GM06990 (cell line): Measurements from ENCODE around the gene LANCL3.

Experiments
- DNase-seq: peaks from one replicate; pipeline ENCODE4 v3.0.0-alpha.2; 2011; ENCODE audit not compliant: insufficient read length; ENCODE audit errors: extremely low read depth
- H3K27me3 ChIP-seq: replicated peaks from 2 replicates; pipeline ENCODE4 v1.6.0; 2011; ENCODE audit warnings: low read length; ENCODE audit not compliant: control insufficient read depth, insufficient read depth
- H3K36me3 ChIP-seq: 2 replicates; pipeline ENCODE4 v1.5.1; 2011; ENCODE audit warnings: low read length; ENCODE audit not compliant: control insufficient read depth, insufficient read depth
- H3K4me3 ChIP-seq: replicated peaks from 2 replicates; pipeline ENCODE4 v1.5.1; 2011; ENCODE audit warnings: low read depth, mild to moderate bottlenecking, control low read depth, low read length
- TF ChIP-seq, protein P1 (sequence below): IDR thresholded peaks from 2 replicates; pipeline ENCODE4 v1.5.1; 2011; ENCODE audit warnings: low read length, control low read depth, mild to moderate bottlenecking, inconsistent platforms; ENCODE audit not compliant: insufficient read depth, poor library complexity, severe bottlenecking

LANCL3 gene

DNA sequence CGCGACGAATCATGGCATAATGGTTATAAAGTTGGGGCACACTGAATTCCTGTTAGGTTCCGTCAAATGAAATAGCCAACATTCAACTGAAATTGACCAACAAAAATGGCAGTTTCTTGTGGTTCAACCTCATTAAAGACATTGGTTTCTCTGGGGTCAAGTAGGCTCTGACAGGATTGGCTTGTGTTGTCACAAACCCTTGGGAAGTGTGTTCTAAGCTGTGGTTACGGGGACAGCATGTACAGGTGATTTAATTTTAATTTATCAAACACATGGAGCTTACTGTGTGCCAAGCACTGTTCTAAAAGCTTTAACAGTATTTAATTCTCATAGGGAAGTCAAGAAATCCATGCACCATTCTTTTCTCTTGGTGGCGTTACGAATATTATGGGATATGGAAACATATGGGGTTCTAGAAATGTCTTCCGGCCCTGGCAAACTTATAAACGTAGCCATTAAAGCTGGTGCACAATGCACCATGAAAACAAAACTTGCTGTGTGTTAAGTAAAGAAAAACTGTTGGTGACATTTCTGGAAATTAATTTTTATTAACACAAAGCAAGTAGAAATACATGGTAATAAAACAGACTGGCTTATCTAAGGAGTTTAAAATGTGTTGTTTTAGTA, 115.0 kb downstream of the LANCL3 start:
- no peaks in the 10 kb centered on the region for H3K36me3 ChIP-seq
- TF ChIP-seq, protein P1, sequence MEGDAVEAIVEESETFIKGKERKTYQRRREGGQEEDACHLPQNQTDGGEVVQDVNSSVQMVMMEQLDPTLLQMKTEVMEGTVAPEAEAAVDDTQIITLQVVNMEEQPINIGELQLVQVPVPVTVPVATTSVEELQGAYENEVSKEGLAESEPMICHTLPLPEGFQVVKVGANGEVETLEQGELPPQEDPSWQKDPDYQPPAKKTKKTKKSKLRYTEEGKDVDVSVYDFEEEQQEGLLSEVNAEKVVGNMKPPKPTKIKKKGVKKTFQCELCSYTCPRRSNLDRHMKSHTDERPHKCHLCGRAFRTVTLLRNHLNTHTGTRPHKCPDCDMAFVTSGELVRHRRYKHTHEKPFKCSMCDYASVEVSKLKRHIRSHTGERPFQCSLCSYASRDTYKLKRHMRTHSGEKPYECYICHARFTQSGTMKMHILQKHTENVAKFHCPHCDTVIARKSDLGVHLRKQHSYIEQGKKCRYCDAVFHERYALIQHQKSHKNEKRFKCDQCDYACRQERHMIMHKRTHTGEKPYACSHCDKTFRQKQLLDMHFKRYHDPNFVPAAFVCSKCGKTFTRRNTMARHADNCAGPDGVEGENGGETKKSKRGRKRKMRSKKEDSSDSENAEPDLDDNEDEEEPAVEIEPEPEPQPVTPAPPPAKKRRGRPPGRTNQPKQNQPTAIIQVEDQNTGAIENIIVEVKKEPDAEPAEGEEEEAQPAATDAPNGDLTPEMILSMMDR, result no peak
- no peaks in the 10 kb centered on the region for H3K27me3 ChIP-seq
- DNase-seq, result no peak
- 0 out of 2 replicates have a peak overlapping the region, but pooled peaks have one; percentile 40 for H3K4me3 ChIP-seq

DNA sequence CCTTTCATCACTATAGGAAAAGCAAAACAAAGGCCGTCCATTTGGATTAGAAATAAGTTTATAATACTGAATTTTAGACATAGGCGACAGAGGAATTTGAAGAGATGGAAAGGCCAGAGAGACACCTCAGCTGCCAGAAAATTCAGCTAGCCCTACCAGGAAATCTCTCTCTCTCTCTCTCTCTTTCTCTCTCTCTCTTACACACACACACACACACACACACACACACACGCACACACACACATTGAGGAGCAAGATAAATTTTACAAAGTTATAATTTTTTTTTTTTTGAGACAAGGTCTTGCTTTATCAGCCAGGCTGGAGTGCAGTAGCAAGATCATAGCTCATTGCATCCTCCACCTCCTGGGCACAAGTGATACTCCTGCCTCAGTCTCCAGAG, 115.5 kb downstream of the LANCL3 start:
- Histone ChIP-seq H3K27me3 (no peaks in the 10 kb centered on the region), H3K36me3 (no peaks in the 10 kb centered on the region), H3K4me3 (no peak overlapping the region)
- DNase-seq, result no peak
- TF ChIP-seq, protein P1, result no peak

DNA sequence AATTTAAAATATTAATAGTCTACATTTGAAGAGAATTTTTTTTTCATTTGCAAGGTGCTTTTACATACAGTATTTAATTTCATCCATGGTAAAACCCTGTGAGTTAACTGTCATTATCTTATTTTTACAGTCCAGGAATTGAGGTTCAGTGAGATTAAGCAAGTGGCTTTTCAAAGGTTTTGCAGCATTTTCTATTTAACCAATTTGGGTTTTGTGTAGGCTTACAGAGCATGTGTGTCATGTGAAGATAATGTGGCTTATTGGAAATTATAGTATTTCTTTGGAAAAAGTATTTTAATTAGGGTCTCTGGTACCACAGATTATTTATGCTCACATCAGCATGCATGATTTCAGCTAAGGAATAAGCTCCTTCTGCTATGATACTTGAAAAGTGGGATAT, 118.7 kb downstream of the LANCL3 start:
- H3K4me3 ChIP-seq, result no peak overlapping the region
- no peaks in the 10 kb centered on the region for H3K27me3 ChIP-seq
- H3K36me3 ChIP-seq, result no peaks in the 10 kb centered on the region
- TF ChIP-seq, protein P1, result no peak
- no peak for DNase-seq

DNA sequence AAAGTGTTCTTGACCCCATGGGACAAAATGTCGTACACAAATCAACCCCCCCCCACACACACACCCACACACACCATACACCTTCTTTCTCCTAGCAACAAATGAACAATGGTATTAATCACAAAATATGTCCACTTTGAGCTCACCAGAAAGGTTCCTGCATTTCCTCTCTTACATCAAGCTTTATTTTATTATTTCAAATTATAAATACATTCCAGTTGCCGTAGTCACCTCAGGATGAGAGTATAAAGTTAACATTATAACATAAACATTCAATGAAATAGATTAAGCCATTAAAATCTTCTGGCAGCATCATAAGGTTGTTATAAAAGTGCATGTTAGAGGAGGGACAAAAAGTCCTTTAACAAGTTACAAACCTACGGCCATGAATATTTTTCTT, 121.5 kb downstream of the LANCL3 start:
- Histone ChIP-seq H3K27me3 (no peaks in the 10 kb centered on the region), H3K36me3 (no peaks in the 10 kb centered on the region), H3K4me3 (no peak overlapping the region)
- TF ChIP-seq, protein P1, result no peak
- no peak for DNase-seq

DNA sequence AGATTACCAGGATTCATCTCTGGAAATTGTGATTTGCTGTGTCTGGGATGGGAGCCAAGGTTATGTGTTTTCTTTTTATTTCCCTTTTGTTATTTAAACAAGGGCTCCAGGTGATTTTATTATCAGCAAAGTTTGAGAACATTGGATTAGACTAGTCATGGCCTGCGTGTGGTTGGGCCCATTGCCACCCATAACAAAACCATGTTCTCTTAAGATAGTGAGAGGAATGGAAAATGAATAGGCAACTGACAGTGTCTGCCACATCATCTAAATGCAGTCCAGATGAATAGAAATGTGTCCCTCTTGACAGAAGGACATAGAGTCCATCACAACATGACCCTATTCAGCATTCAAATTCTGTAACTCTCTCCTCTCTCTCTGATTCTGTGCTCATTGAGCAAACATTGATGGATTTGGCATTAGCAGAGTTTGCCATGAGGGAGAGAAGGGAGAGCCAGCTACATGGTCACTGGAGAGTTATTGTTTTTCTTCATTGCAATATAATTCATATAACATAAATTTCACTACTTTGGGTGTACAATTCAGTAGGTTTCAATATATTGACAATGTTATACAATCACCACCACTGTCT, 125.8 kb downstream of the LANCL3 start:
- Histone ChIP-seq H3K27me3 (no peaks in the 10 kb centered on the region), H3K4me3 (no peak overlapping the region), H3K36me3 (no peaks in the 10 kb centered on the region)
- TF ChIP-seq, protein P1, result no peak
- no peak for DNase-seq
